HepG2 (cell line): ENCODE results near the gene ANAPC1. TPM values are rescaled to one million over a fixed set of nuclear protein-coding genes. Genes with fewer than 3 reads are reported as not detected.
A peak's percentile ranks its signal among the peaks of the same experiment; 100 is the strongest.

ENCODE experiments used
- CAMTA2 ChIP-seq: sonication (generic); formaldehyde crosslinking; IDR thresholded peaks from 2 replicates; pipeline ENCODE4 v1.4.0; 2020; ENCODE audit warnings: mild to moderate bottlenecking, missing genetic modification reagents, borderline replicate concordance
- MATR3 ChIP-seq: sonication (generic); formaldehyde crosslinking; IDR thresholded peaks from 2 replicates; pipeline ENCODE4 v1.4.0; 2020; ENCODE audit warnings: missing genetic modification reagents
- PHB2 ChIP-seq: fragments of 450-650 bp; IDR thresholded peaks from 2 replicates; pipeline ENCODE4 v1.6.1; 2018; ENCODE audit not compliant: partially characterized antibody
- SETDB1 ChIP-seq: sonication (generic); formaldehyde crosslinking; IDR thresholded peaks from 2 replicates; pipeline ENCODE4 v1.5.1; 2020; ENCODE audit warnings: missing genetic modification reagents, mild to moderate bottlenecking, borderline replicate concordance
- SYNCRIP ChIP-seq: fragments of 200-400 bp; formaldehyde crosslinking; IDR thresholded peaks from 2 replicates; pipeline ENCODE4 v1.6.1; 2018; ENCODE audit warnings: mild to moderate bottlenecking, low read depth, low read length; ENCODE audit not compliant: insufficient read depth
- TOPORS ChIP-seq: sonication (generic); formaldehyde crosslinking; IDR thresholded peaks from 2 replicates; pipeline ENCODE4 v1.8.0; 2023; ENCODE audit warnings: mild to moderate bottlenecking, missing genetic modification reagents
- ZBTB7B ChIP-seq: sonication (generic); formaldehyde crosslinking; IDR thresholded peaks from 2 replicates; pipeline ENCODE4 v1.4.0; 2020; ENCODE audit warnings: missing genetic modification reagents
- ZNF235 ChIP-seq: sonication (generic); formaldehyde crosslinking; IDR thresholded peaks from 2 replicates; pipeline ENCODE4 v1.8.1; 2023; ENCODE audit warnings: mild to moderate bottlenecking, missing genetic modification reagents, borderline replicate concordance
- ZNF292 ChIP-seq: sonication (generic); formaldehyde crosslinking; IDR thresholded peaks from 2 replicates; pipeline ENCODE4 v1.8.1; 2022; ENCODE audit warnings: mild to moderate bottlenecking, low read depth, missing genetic modification reagents, borderline replicate concordance
- ZNF326 ChIP-seq: sonication (generic); formaldehyde crosslinking; IDR thresholded peaks from 2 replicates; pipeline ENCODE4 v1.4.0; 2020; ENCODE audit warnings: missing genetic modification reagents, borderline replicate concordance
- ZNF441 ChIP-seq: sonication (generic); formaldehyde crosslinking; IDR thresholded peaks from 2 replicates; pipeline ENCODE4 v1.7.0; 2021; ENCODE audit warnings: missing genetic modification reagents, borderline replicate concordance
- ZNF678 ChIP-seq: sonication (generic); formaldehyde crosslinking; IDR thresholded peaks from 2 replicates; pipeline ENCODE4 v1.4.0; 2020; ENCODE audit warnings: mild to moderate bottlenecking, missing genetic modification reagents
- ZSCAN22 ChIP-seq: sonication (generic); formaldehyde crosslinking; IDR thresholded peaks from 2 replicates; pipeline ENCODE4 v1.4.0; 2020; ENCODE audit warnings: mild to moderate bottlenecking, missing genetic modification reagents
- polyA plus RNA-seq, 8 experiments: library from polyadenylated mRNA; depleted of rRNA in 3 of 8; stranded (reverse) in 7 of 8; unstranded in 1 of 8; fragments of >200 nt; fragmentation: Illumina TruSeq in 4 of 8; extraction: Trizol in 4 of 8; gene quantifications; 2 replicates each; pipeline versions ENCODE4 v1.2.1 to v1.2.3, GENCODE V29; 2011 to 2016; ENCODE audit warnings: low read depth in 4 of 8, missing spikeins in 1 of 8, mixed read lengths in 1 of 8; ENCODE audit not compliant: insufficient read depth in 1 of 8
- total RNA-seq, 5 experiments: library from RNA; depleted of rRNA; stranded (reverse); fragments of >200 nt; fragmentation: Illumina TruSeq; extraction: Trizol; gene quantifications; 2 replicates each; pipeline ENCODE4 v1.2.3, GENCODE V29; 2016; ENCODE audit warnings: low read depth in 1 of 5
- TF ChIP-seq, protein P1 (sequence below): sonication (generic); formaldehyde crosslinking; IDR thresholded peaks from 2 replicates; pipeline ENCODE4 v1.8.0; 2022; ENCODE audit warnings: missing genetic modification reagents, mild to moderate bottlenecking, moderate library complexity, borderline replicate concordance
- TF ChIP-seq, protein P2 (sequence below): IDR thresholded peaks from 2 replicates; pipeline ENCODE4 v1.4.0; 2020; ENCODE audit warnings: mild to moderate bottlenecking, missing genetic modification reagents

The ANAPC1 gene
- total and polyA plus RNA-seq, 2 of the 13 experiments (the other 11 are each of a cell fraction or from before 2014, with no cell fraction given): 50.0 to 89.7 TPM

DNA sequence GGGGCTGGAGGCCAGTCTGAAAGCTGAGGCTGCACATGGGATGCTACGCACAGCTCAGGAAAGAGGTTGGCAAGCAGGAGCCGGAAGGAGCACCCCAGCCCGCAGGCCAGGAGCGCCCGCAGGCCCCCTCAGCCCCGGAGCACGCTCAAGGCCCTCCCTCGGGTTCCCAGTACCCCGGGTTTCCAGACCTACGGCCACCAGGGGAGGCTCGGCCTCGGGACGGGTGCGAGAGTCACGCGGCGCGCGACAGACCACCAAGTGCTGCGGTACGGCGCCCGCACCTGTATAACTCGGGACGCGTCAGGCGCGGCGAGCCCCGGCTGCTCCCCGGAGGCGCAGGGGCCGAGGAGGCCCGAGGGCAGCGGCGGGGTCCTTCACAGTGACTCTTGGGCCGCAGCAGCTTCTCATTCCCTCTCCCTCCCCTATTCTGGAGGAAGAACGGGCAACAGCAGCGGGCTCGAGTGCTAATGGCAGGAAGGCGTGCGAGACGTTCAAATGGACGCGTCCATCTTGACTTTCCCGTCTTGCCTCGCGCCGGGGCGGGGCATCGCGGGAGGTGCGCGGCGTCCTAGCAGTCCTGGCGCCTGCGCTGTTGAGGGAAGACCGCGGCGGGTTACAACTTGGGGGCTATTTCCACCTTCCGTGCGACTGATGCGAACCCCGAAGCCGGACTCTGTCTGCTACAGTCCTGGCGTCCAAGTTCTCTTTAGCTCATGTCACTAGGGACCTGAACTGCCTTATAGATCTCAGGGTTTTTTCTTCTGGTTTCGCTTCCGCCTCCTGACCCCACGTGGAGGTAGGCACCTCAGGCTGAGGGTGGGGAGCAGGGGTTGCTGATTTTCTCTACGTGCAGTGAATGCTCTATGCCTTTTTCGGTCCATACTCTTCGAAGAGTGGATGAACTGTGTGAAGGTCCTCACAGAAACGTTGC, at the start of gene ANAPC1 (continued):
- TF ChIP-seq, protein P1, sequence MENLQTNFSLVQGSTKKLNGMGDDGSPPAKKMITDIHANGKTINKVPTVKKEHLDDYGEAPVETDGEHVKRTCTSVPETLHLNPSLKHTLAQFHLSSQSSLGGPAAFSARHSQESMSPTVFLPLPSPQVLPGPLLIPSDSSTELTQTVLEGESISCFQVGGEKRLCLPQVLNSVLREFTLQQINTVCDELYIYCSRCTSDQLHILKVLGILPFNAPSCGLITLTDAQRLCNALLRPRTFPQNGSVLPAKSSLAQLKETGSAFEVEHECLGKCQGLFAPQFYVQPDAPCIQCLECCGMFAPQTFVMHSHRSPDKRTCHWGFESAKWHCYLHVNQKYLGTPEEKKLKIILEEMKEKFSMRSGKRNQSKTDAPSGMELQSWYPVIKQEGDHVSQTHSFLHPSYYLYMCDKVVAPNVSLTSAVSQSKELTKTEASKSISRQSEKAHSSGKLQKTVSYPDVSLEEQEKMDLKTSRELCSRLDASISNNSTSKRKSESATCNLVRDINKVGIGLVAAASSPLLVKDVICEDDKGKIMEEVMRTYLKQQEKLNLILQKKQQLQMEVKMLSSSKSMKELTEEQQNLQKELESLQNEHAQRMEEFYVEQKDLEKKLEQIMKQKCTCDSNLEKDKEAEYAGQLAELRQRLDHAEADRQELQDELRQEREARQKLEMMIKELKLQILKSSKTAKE: peak; percentile 13; the same call in 1 of the 2 replicates
- peak; percentile 77; the same call in 1 of the 2 replicates for TF ChIP-seq ZNF441 (CRISPR knock-in tag)
- no peak for TF ChIP-seq PHB2
- TF ChIP-seq, protein P2, sequence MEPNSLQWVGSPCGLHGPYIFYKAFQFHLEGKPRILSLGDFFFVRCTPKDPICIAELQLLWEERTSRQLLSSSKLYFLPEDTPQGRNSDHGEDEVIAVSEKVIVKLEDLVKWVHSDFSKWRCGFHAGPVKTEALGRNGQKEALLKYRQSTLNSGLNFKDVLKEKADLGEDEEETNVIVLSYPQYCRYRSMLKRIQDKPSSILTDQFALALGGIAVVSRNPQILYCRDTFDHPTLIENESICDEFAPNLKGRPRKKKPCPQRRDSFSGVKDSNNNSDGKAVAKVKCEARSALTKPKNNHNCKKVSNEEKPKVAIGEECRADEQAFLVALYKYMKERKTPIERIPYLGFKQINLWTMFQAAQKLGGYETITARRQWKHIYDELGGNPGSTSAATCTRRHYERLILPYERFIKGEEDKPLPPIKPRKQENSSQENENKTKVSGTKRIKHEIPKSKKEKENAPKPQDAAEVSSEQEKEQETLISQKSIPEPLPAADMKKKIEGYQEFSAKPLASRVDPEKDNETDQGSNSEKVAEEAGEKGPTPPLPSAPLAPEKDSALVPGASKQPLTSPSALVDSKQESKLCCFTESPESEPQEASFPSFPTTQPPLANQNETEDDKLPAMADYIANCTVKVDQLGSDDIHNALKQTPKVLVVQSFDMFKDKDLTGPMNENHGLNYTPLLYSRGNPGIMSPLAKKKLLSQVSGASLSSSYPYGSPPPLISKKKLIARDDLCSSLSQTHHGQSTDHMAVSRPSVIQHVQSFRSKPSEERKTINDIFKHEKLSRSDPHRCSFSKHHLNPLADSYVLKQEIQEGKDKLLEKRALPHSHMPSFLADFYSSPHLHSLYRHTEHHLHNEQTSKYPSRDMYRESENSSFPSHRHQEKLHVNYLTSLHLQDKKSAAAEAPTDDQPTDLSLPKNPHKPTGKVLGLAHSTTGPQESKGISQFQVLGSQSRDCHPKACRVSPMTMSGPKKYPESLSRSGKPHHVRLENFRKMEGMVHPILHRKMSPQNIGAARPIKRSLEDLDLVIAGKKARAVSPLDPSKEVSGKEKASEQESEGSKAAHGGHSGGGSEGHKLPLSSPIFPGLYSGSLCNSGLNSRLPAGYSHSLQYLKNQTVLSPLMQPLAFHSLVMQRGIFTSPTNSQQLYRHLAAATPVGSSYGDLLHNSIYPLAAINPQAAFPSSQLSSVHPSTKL: peak; percentile 57
- peak; percentile 94; the same call in 1 of the 2 replicates for TF ChIP-seq CAMTA2 (CRISPR knock-in tag)
- no peak for TF ChIP-seq MATR3 (CRISPR knock-in tag)
- no peak for TF ChIP-seq ZSCAN22 (CRISPR knock-in tag)
- TF ChIP-seq ZNF326: no peak
- TF ChIP-seq ZNF292: peak; percentile 62
- TF ChIP-seq SETDB1: no peak
- peak; percentile 83 for TF ChIP-seq ZNF678 (CRISPR knock-in tag)
- TF ChIP-seq ZNF235 (CRISPR knock-in tag): no peak
- no peak; the same call in none of the 2 replicates for TF ChIP-seq TOPORS
- peak; percentile 33; the same call in 1 of the 2 replicates for TF ChIP-seq ZBTB7B (CRISPR knock-in tag)
- no peak for TF ChIP-seq SYNCRIP
